Measurements from ENCODE around the gene PHKA2.
"Not testable (repeated sequence)": the region's sequence is repeated elsewhere in the genome, so short reads cannot be mapped to it uniquely, and the experiment has no call there.

The PHKA2 gene

GRCh38 chrX:18980262-18980661 lies 3.7 kb downstream of the PHKA2 start:
- in situ Hi-C loops (cut with MboI; ENCODE audit: low sequenced_read_pairs) = not testable (repeated sequence)

GRCh38 chrX:18974993-18975392 lies 8.9 kb downstream of the PHKA2 start:
- in situ Hi-C loops (cut with MboI; ENCODE audit: low sequenced_read_pairs) = no loop called here

GRCh38 chrX:18973527-18974192 lies 10.3 kb downstream of the PHKA2 start:
- in situ Hi-C loops (cut with MboI; ENCODE audit: low sequenced_read_pairs) = no loop called here

- in situ Hi-C loops (cut with MboI; ENCODE audit: low sequenced_read_pairs) = no loop called here
Measured at GRCh38 chrX:18971506-18971905, 12.4 kb downstream of the PHKA2 start.

- in situ Hi-C loops (cut with MboI; ENCODE audit: low sequenced_read_pairs) = no loop called here
Measured at GRCh38 chrX:18970465-18970864, 13.4 kb downstream of the PHKA2 start.

- in situ Hi-C loops (cut with MboI; ENCODE audit: low sequenced_read_pairs) = no loop called here
Measured at GRCh38 chrX:18966624-18967023, 17.3 kb downstream of the PHKA2 start.

GRCh38 chrX:18964901-18965300 lies 19.0 kb downstream of the PHKA2 start:
- in situ Hi-C loops (cut with MboI; ENCODE audit: low sequenced_read_pairs) = no loop called here

- in situ Hi-C loops (cut with MboI; ENCODE audit: low sequenced_read_pairs) = no loop called here
Measured at GRCh38 chrX:18964026-18964425, 19.9 kb downstream of the PHKA2 start.

- in situ Hi-C loops (cut with MboI; ENCODE audit: low sequenced_read_pairs) = no loop called here
Measured at GRCh38 chrX:18962329-18962728, 21.6 kb downstream of the PHKA2 start.

- in situ Hi-C loops (cut with MboI; ENCODE audit: low sequenced_read_pairs) = no loop called here
Measured at GRCh38 chrX:18961686-18962085, 22.2 kb downstream of the PHKA2 start.

GRCh38 chrX:18956303-18957032 lies 27.4 kb downstream of the PHKA2 start:
- in situ Hi-C loops (cut with MboI; ENCODE audit: low sequenced_read_pairs) = no loop called here

GRCh38 chrX:18955676-18956075 lies 28.2 kb downstream of the PHKA2 start:
- in situ Hi-C loops (cut with MboI; ENCODE audit: low sequenced_read_pairs) = no loop called here

- in situ Hi-C loops (cut with MboI; ENCODE audit: low sequenced_read_pairs) = no loop called here
Measured at GRCh38 chrX:18951032-18951431, 32.9 kb downstream of the PHKA2 start.

- in situ Hi-C loops (cut with MboI; ENCODE audit: low sequenced_read_pairs) = no loop called here
Measured at GRCh38 chrX:18949944-18950301, 34.0 kb downstream of the PHKA2 start.

GRCh38 chrX:18949291-18949943 lies 34.5 kb downstream of the PHKA2 start:
- in situ Hi-C loops (cut with MboI; ENCODE audit: low sequenced_read_pairs) = no loop called here

GRCh38 chrX:18946611-18947010 lies 37.3 kb downstream of the PHKA2 start:
- in situ Hi-C loops (cut with MboI; ENCODE audit: low sequenced_read_pairs) = no loop called here

GRCh38 chrX:18946157-18946556 lies 37.8 kb downstream of the PHKA2 start:
- in situ Hi-C loops (cut with MboI; ENCODE audit: low sequenced_read_pairs) = no loop called here

GRCh38 chrX:18945483-18945882 lies 38.4 kb downstream of the PHKA2 start:
- in situ Hi-C loops (cut with MboI; ENCODE audit: low sequenced_read_pairs) = no loop called here

GRCh38 chrX:18944482-18944881 lies 39.4 kb downstream of the PHKA2 start:
- in situ Hi-C loops (cut with MboI; ENCODE audit: low sequenced_read_pairs) = no loop called here

- in situ Hi-C loops (cut with MboI; ENCODE audit: low sequenced_read_pairs) = no loop called here
Measured at GRCh38 chrX:18941896-18942295, 42.0 kb downstream of the PHKA2 start.

GRCh38 chrX:18938710-18939109 lies 45.2 kb downstream of the PHKA2 start:
- in situ Hi-C loops (cut with MboI; ENCODE audit: low sequenced_read_pairs) = no loop called here

- in situ Hi-C loops (cut with MboI; ENCODE audit: low sequenced_read_pairs) = no loop called here
Measured at GRCh38 chrX:18937173-18937572, 46.7 kb downstream of the PHKA2 start.

Measured in hTERT RPE-1 (cell line).